ENCODE results near the gene NSMF. TPM values are rescaled to one million over a fixed set of nuclear protein-coding genes. Genes with fewer than 3 reads are reported as not detected.

NSMF gene
- polyA plus RNA-seq, 1 of the 3 experiments (the other 2 are of a cell fraction), result 58.8 TPM

GRCh38 chr9:137445930-137446431 lies 13.2 kb downstream of the NSMF start:
- no peaks in the 10 kb centered on the region for H4K20me1 ChIP-seq (ENCODE audit: insufficient read depth)
- H3K36me3 ChIP-seq (replicated peaks in 1 of 2; ENCODE audit: control insufficient read depth in 1 of 2, insufficient read depth in 2 of 2, low read length in 1 of 2), result peaks cover 3 to 11% of the 10 kb centered on the region in 2 experiments
- no peaks in the 10 kb centered on the region for H3K9me3 ChIP-seq
- H3K27ac ChIP-seq (ENCODE audit: low read depth in 2 of 2, low read length in 1 of 2), result no peak overlapping the region
- CTCF ChIA-PET, result interaction anchor here (0.7 to 7.0 kb wide), 25 partner anchors 9 to 239 kb away, joined by 3 to 53 read pairs (median 4); partner anchors contain the start of genes EXD3, MRPL41, NOXA1 and NRARP
- no peak for TF ChIP-seq SMC3 (IDR thresholded peaks at IDR 0.05; ENCODE audit: low read depth, low read length)
- TF ChIP-seq FOXJ3 (CRISPR knock-in tag; IDR thresholded peaks at IDR 0.05), result no peak
- no peak for TF ChIP-seq RFX5 (IDR thresholded peaks at IDR 0.05; ENCODE audit: low read length)
- TF ChIP-seq MAX (IDR thresholded peaks at IDR 0.05; ENCODE audit: low read depth), result no peak
- no peak for TF ChIP-seq REST (IDR thresholded peaks at IDR 0.05; ENCODE audit: low read depth, low read length)
- TF ChIP-seq CHD2 (IDR thresholded peaks at IDR 0.05; ENCODE audit: low read length, partially characterized antibody), result no peak
- no peak for TF ChIP-seq GATA2 (CRISPR knock-in tag; IDR thresholded peaks at IDR 0.05)
- no peak for TF ChIP-seq FOXM1 (IDR thresholded peaks at IDR 0.05; ENCODE audit: low read depth)
- TF ChIP-seq MXI1 (IDR thresholded peaks at IDR 0.05; ENCODE audit: low read depth, low read length), result no peak
- TF ChIP-seq RAD21 (IDR thresholded peaks at IDR 0.05; ENCODE audit: low read length), result no peak
- no peak for TF ChIP-seq POLR2AphosphoS5 (IDR thresholded peaks at IDR 0.05; ENCODE audit: low read depth, low read length)
- TF ChIP-seq TEAD4 (IDR thresholded peaks at IDR 0.05; ENCODE audit: borderline replicate concordance, insufficient read depth), result no peak
- no peak for TF ChIP-seq NRF1 (IDR thresholded peaks at IDR 0.05; ENCODE audit: low read depth, low read length)
- TF ChIP-seq PBX3 (IDR thresholded peaks at IDR 0.05), result no peak
- no peak for TF ChIP-seq USF1 (IDR thresholded peaks at IDR 0.05; ENCODE audit: borderline replicate concordance, low read depth)
- no peak overlapping the region for H3K9ac ChIP-seq
- H3K4me2 ChIP-seq, result no peak overlapping the region
- peaks cover 4% of the 10 kb centered on the region; the same call in 1 of the 2 replicates for H3K27me3 ChIP-seq (ENCODE audit: insufficient read depth)
- WGBS (ENCODE audit: low lambda C conversion rate), result 53% methylated on average over 18 of the region's 19 CpGs
- DNase-seq, result no peak
- POLR2A ChIA-PET, result interaction anchor here (0.6 kb wide), 1 partner anchor 16 kb away, joined by 3 read pairs; no protein-coding TSS in a partner anchor
- no peaks in the 10 kb centered on the region for H3K9me2 ChIP-seq
- H3K4me1 ChIP-seq (ENCODE audit: control insufficient read depth in 1 of 2, insufficient read depth in 2 of 2, low read depth in 1 of 2, low read length in 1 of 2), result peaks cover 0 to 10% of the 10 kb centered on the region in 2 experiments; a peak in 2 of 4 replicates
- peaks cover 8% of the 10 kb centered on the region for H3F3A ChIP-seq (replicated peaks; ENCODE audit: insufficient read depth)
- no peak overlapping the region for H2AFZ ChIP-seq (ENCODE audit: low read depth)
- H3K79me2 ChIP-seq (ENCODE audit: insufficient read depth), result no peaks in the 10 kb centered on the region
- H3K4me3 ChIP-seq (ENCODE audit: low read depth in 2 of 2, low read length in 1 of 2), result no peak overlapping the region
